Breast epithelium (tissue), 3 donors: ENCODE measurements around the gene NWD2.

Experiments
- POLR2A ChIP-seq: fragments of 450-650 bp; IDR thresholded peaks from one replicate; pipeline ENCODE4 v1.6.1; 2016; ENCODE audit warnings: antibody characterized with exemption, mild to moderate bottlenecking, moderate library complexity
- TF ChIP-seq, protein P1 (sequence below), 3 donors: fragments of 450-650 bp; IDR thresholded peaks; one replicate each; pipeline ENCODE4 v1.5.1; 2016 to 2017; ENCODE audit warnings: antibody characterized with exemption in 3 of 3, mild to moderate bottlenecking in 3 of 3, moderate library complexity in 3 of 3

DNA sequence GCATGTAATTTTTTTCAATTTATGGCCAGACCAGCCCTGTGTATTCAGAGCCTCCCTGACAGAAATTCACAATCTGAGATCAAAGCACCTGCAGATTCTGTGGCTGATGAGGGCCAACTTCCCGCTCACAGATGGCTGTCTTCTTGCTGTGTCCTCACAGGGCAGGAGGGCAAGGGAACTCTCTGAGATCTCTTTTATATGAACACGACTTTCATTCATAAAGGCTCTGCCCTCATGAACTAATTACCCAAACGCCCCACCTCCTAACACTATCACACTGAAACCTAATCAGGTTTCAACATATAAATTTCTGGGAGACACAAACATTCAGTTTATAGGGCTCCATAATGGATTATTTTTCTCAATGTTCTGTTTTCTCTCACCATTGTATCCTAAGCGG is 192.6 kb downstream of the NWD2 start:
- TF ChIP-seq, protein P1, sequence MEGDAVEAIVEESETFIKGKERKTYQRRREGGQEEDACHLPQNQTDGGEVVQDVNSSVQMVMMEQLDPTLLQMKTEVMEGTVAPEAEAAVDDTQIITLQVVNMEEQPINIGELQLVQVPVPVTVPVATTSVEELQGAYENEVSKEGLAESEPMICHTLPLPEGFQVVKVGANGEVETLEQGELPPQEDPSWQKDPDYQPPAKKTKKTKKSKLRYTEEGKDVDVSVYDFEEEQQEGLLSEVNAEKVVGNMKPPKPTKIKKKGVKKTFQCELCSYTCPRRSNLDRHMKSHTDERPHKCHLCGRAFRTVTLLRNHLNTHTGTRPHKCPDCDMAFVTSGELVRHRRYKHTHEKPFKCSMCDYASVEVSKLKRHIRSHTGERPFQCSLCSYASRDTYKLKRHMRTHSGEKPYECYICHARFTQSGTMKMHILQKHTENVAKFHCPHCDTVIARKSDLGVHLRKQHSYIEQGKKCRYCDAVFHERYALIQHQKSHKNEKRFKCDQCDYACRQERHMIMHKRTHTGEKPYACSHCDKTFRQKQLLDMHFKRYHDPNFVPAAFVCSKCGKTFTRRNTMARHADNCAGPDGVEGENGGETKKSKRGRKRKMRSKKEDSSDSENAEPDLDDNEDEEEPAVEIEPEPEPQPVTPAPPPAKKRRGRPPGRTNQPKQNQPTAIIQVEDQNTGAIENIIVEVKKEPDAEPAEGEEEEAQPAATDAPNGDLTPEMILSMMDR (IDR thresholded peaks at IDR 0.05): no peak
- TF ChIP-seq POLR2A: no peak
